Stomach (tissue), 4 donors: ENCODE measurements around the gene BAHD1.

ENCODE experiments used
- CTCF ChIP-seq, 7 experiments: fragments of 450-650 bp in 4 of 7; fragments of 200-600 bp in 3 of 7; sonication (generic) in 3 of 7; IDR thresholded peaks; one replicate each; pipeline ENCODE4 v1.5.1; 2016 to 2019; ENCODE audit warnings: antibody characterized with exemption in 7 of 7, control low read depth in 2 of 7, mild to moderate bottlenecking in 1 of 7
- EP300 ChIP-seq: sonication (generic); formaldehyde crosslinking; IDR thresholded peaks from one replicate; pipeline ENCODE4 v1.6.1; 2017; ENCODE audit warnings: antibody characterized with exemption
- POLR2A ChIP-seq, 4 donors: fragments of 450-650 bp; IDR thresholded peaks; one replicate each; pipeline ENCODE4 v1.6.1; 2016; ENCODE audit warnings: antibody characterized with exemption in 4 of 4, control low read depth in 2 of 4, mild to moderate bottlenecking in 1 of 4, moderate library complexity in 1 of 4
- POLR2AphosphoS5 ChIP-seq, 3 donors: sonication (generic); formaldehyde crosslinking; IDR thresholded peaks; one replicate each; pipeline ENCODE4 v1.6.1; 2016; ENCODE audit warnings: antibody characterized with exemption in 3 of 3

DNA sequence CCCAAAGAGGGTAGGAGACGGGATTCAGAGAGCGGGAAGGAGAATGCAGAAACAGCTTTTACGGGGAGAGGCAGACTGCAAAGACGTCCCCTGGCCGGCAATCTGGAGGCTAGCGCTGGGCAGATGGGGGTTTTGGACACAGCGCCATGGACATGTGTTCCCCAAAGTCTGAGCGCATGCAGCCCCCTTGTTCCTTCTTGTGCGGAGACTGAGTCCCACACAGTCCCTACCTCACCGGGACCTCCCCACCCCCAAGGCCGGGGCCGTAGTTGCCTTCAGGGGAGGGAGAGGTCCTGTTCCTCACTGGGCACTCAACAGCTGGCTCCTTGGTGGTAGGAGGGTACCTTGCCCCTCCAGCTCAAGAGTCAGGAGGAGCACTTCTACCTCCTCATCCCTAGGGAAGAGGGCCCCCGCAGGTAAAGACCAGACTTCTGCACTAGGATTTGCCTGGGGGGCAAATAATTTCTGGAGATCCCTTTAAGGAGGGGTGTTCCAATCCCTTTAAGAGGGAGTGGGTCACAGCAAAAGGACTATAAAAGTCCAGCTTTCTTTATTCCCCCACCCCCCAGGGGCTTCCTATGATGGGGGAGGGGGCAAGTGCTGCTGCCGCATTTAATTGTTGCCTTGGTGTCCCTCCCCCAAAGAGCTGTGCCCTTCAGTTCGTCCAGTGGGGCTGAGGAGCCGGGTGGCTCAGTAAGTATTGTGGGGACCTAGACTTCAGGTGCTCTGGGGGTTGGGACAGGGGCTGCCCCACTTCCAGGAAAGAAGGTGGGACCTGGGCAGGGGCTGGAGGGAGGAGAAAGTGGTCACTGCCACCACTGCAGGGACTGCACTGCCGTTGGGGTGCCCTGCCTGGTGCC lies 3.6 kb upstream of the BAHD1 start:
- TF ChIP-seq CTCF (IDR thresholded peaks at IDR 0.05) (no peak), POLR2AphosphoS5 (IDR thresholded peaks at IDR 0.05) (no peak), POLR2A (IDR thresholded peaks at IDR 0.05) (no peak), EP300 (no peak)
